Suprapubic skin (tissue), 4 donors: Measurements from ENCODE around the gene ESRP2. TPM values are rescaled to one million over a fixed set of nuclear protein-coding genes. Genes with fewer than 3 reads are reported as not detected.

Experiments
- DNase-seq, 2 donors: peaks; one replicate each; pipeline ENCODE4 v3.0.0-alpha.2; 2019; ENCODE audit warnings: low spot score in 2 of 2
- H3K27ac ChIP-seq: fragments of 200-600 bp; sonication (generic); one replicate; pipeline ENCODE4 v1.5.1; 2019
- H3K27me3 ChIP-seq: fragments of 200-600 bp; sonication (generic); one replicate; pipeline ENCODE4 v1.5.1; 2019
- H3K36me3 ChIP-seq: fragments of 200-600 bp; sonication (generic); one replicate; pipeline ENCODE4 v1.5.1; 2019
- H3K4me1 ChIP-seq: fragments of 200-600 bp; sonication (generic); one replicate; pipeline ENCODE4 v1.5.1; 2019
- H3K4me3 ChIP-seq: fragments of 200-600 bp; sonication (generic); one replicate; pipeline ENCODE4 v1.5.1; 2019; ENCODE audit warnings: mild to moderate bottlenecking
- H3K9me3 ChIP-seq: fragments of 200-600 bp; sonication (generic); one replicate; pipeline ENCODE4 v1.5.1; 2019
- EP300 ChIP-seq: sonication (generic); formaldehyde crosslinking; IDR thresholded peaks from one replicate; pipeline ENCODE4 v1.6.1; 2017; ENCODE audit warnings: antibody characterized with exemption
- POLR2A ChIP-seq, 2 donors: fragments of 450-650 bp; IDR thresholded peaks; one replicate each; pipeline ENCODE4 v1.6.1; 2017; ENCODE audit warnings: antibody characterized with exemption in 2 of 2, mild to moderate bottlenecking in 2 of 2, moderate library complexity in 2 of 2
- POLR2AphosphoS5 ChIP-seq, 3 donors: sonication (generic); formaldehyde crosslinking; IDR thresholded peaks; one replicate each; pipeline ENCODE4 v1.6.1; 2017; ENCODE audit warnings: antibody characterized with exemption in 3 of 3
- WGBS: methylation state at CpG from one replicate; pipeline ENCODE4 v1.1.5; 2018; 5-methylcytosine and 5-hydroxymethylcytosine counted together
- total RNA-seq, 4 donors: library from RNA; depleted of rRNA; stranded (reverse); fragments of >200 nt; gene quantifications; one replicate each; pipeline ENCODE4 v1.1.0, GENCODE V29; 2016
- TF ChIP-seq, protein P1 (sequence below), 2 donors: fragments of 200-600 bp in 1 of 2; fragments of 450-650 bp in 1 of 2; sonication (generic) in 1 of 2; IDR thresholded peaks; one replicate each; pipeline ENCODE4 v1.5.1; 2016 to 2019; ENCODE audit warnings: antibody characterized with exemption in 2 of 2, mild to moderate bottlenecking in 1 of 2, moderate library complexity in 1 of 2

The ESRP2 gene
- total RNA-seq, 4 donors from 2014 or later = 77.0 to 133 (median 99.7) TPM

DNA sequence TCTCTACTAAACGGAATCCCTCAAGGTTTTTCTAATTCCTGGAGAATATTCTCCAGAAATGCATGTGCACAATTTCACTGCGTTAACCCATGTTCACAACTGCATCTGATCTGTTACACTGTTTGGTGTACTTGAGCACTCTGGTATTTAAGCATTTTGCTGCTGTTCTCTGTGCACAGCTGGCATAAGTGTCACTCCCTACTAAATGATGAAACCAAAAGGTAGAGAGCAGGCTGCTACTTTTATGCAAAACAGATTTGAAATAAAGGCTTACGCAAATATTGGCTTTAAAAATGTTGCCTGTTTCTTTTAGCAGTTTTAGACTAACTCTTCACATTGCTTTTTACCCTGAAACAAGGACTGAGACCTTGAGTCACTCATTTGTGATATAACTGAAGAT, 41.7 kb downstream of the ESRP2 start:
- H3K27ac ChIP-seq = no peak overlapping the region
- WGBS = 84% methylated on average over 3 of the region's 3 CpGs
- no peaks in the 10 kb centered on the region for H3K27me3 ChIP-seq
- no peak overlapping the region for H3K4me3 ChIP-seq
- no peak for DNase-seq
- no peaks in the 10 kb centered on the region for H3K4me1 ChIP-seq
- peaks cover 23% of the 10 kb centered on the region for H3K36me3 ChIP-seq
- H3K9me3 ChIP-seq = no peaks in the 10 kb centered on the region
- TF ChIP-seq EP300 = no peak
- TF ChIP-seq POLR2A (IDR thresholded peaks at IDR 0.05) = no peak
- TF ChIP-seq, protein P1, sequence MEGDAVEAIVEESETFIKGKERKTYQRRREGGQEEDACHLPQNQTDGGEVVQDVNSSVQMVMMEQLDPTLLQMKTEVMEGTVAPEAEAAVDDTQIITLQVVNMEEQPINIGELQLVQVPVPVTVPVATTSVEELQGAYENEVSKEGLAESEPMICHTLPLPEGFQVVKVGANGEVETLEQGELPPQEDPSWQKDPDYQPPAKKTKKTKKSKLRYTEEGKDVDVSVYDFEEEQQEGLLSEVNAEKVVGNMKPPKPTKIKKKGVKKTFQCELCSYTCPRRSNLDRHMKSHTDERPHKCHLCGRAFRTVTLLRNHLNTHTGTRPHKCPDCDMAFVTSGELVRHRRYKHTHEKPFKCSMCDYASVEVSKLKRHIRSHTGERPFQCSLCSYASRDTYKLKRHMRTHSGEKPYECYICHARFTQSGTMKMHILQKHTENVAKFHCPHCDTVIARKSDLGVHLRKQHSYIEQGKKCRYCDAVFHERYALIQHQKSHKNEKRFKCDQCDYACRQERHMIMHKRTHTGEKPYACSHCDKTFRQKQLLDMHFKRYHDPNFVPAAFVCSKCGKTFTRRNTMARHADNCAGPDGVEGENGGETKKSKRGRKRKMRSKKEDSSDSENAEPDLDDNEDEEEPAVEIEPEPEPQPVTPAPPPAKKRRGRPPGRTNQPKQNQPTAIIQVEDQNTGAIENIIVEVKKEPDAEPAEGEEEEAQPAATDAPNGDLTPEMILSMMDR (IDR thresholded peaks at IDR 0.05) = no peak
- TF ChIP-seq POLR2AphosphoS5 (IDR thresholded peaks at IDR 0.05) = no peak

DNA sequence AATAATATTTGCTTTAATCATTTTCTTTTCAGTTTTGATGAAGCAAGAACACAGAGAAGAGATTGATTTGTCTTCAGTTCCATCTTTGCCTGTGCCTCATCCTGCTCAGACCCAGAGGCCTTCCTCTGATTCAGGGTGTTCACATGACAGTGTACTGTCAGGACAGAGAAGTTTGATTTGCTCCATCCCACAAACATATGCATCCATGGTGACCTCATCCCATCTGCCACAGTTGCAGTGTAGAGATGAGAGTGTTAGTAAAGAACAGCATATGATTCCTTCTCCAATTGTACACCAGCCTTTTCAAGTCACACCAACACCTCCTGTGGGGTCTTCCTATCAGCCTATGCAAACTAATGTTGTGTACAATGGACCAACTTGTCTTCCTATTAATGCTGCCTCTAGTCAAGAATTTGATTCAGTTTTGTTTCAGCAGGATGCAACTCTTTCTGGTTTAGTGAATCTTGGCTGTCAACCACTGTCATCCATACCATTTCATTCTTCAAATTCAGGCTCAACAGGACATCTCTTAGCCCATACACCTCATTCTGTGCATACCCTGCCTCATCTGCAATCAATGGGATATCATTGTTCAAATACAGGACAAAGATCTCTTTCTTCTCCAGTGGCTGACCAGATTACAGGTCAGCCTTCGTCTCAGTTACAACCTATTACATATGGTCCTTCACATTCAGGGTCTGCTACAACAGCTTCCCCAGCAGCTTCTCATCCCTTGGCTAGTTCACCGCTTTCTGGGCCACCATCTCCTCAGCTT, 45.0 kb downstream of the ESRP2 start:
- no peak for DNase-seq
- Histone ChIP-seq H3K4me1 (no peaks in the 10 kb centered on the region), H3K27ac (no peak overlapping the region), H3K36me3 (peaks cover 43% of the 10 kb centered on the region), H3K9me3 (no peaks in the 10 kb centered on the region), H3K4me3 (no peak overlapping the region), H3K27me3 (no peaks in the 10 kb centered on the region)
- 94% methylated on average over 2 of the region's 2 CpGs for WGBS
- no peak for TF ChIP-seq EP300
- TF ChIP-seq POLR2A (IDR thresholded peaks at IDR 0.05) = no peak
- no peak for TF ChIP-seq POLR2AphosphoS5 (IDR thresholded peaks at IDR 0.05)
- TF ChIP-seq, protein P1 (IDR thresholded peaks at IDR 0.05) = no peak

DNA sequence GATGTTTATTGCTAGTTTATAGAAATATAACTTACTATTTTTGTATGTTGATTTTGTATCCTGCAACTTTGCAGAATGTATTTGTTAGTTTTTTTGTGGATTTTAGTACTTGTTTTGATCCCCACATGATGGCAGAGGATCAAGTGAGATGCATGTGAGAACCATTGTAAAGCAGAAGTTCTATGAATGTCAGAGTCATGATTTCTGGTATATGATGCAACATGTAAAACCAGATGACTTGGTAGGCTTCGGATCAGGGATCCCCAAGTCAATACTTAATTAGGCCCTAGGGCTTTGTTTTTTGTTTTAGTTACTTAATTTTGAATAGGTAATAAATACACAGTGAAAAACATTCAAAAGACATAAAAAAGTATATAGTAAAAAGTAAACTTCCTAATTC, 45.8 kb downstream of the ESRP2 start:
- 74% methylated on average over 1 of the region's 1 CpG for WGBS
- TF ChIP-seq, protein P1 (IDR thresholded peaks at IDR 0.05) = no peak
- no peak for TF ChIP-seq POLR2AphosphoS5 (IDR thresholded peaks at IDR 0.05)
- no peak for TF ChIP-seq EP300
- TF ChIP-seq POLR2A (IDR thresholded peaks at IDR 0.05) = no peak
- Histone ChIP-seq H3K27me3 (no peaks in the 10 kb centered on the region), H3K4me1 (no peaks in the 10 kb centered on the region), H3K4me3 (no peak overlapping the region), H3K27ac (no peak overlapping the region), H3K9me3 (no peaks in the 10 kb centered on the region), H3K36me3 (peaks cover 49% of the 10 kb centered on the region)
- DNase-seq = no peak

GRCh38 chr16:68188170-68188569, 47.8 kb downstream of the ESRP2 start:
- WGBS = 93% methylated on average over 4 of the region's 10 CpGs
- peaks cover 59% of the 10 kb centered on the region for H3K36me3 ChIP-seq

GRCh38 chr16:68187505-68187904, 48.4 kb downstream of the ESRP2 start:
- 94% methylated on average over 2 of the region's 2 CpGs for WGBS

More at GRCh38 chr16:68188170-68188569, 47.8 kb downstream of the ESRP2 start:
- Histone ChIP-seq H3K4me1 (no peaks in the 10 kb centered on the region), H3K9me3 (no peaks in the 10 kb centered on the region), H3K4me3 (no peak overlapping the region), H3K27me3 (no peaks in the 10 kb centered on the region), H3K27ac (no peak overlapping the region)
- DNase-seq = no peak
- TF ChIP-seq POLR2A (IDR thresholded peaks at IDR 0.05) (no peak), POLR2AphosphoS5 (IDR thresholded peaks at IDR 0.05) (no peak), EP300 (no peak)
- TF ChIP-seq, protein P1 (IDR thresholded peaks at IDR 0.05) = no peak

More at GRCh38 chr16:68187505-68187904, 48.4 kb downstream of the ESRP2 start:
- TF ChIP-seq POLR2AphosphoS5 (IDR thresholded peaks at IDR 0.05) = no peak
- TF ChIP-seq, protein P1 (IDR thresholded peaks at IDR 0.05) = no peak
- no peak for TF ChIP-seq EP300
- no peak for TF ChIP-seq POLR2A (IDR thresholded peaks at IDR 0.05)
- peaks cover 60% of the 10 kb centered on the region for H3K36me3 ChIP-seq
- H3K4me3 ChIP-seq = no peak overlapping the region
- H3K9me3 ChIP-seq = no peaks in the 10 kb centered on the region
- H3K27me3 ChIP-seq = no peaks in the 10 kb centered on the region
- H3K4me1 ChIP-seq = no peaks in the 10 kb centered on the region
- no peak for DNase-seq
- no peak overlapping the region for H3K27ac ChIP-seq
